AG04450 (cell line): ENCODE measurements around the gene TEX38. TPM values are rescaled to one million over a fixed set of nuclear protein-coding genes. Genes with fewer than 3 reads are reported as not detected.

Source experiments
- CTCF ChIA-PET: fragments of 300-600, 350-600 bp; formaldehyde crosslinking; extraction: SDS; loops from one replicate; lab custom pipeline; 2022; ENCODE audit warnings: antibody characterized with exemption, inconsistent platforms; lab: Charles Lee
- POLR2A ChIA-PET: fragments of 350-600 bp; formaldehyde crosslinking; extraction: SDS; loops from one replicate; lab custom pipeline; 2021; ENCODE audit warnings: antibody characterized with exemption, inconsistent platforms; lab: Yijun Ruan, JAX
- DNase-seq: peaks from one replicate; pipeline ENCODE4 v3.0.0-alpha.2; 2011; ENCODE audit warnings: low read depth, low spot score
- H3K27ac ChIP-seq: one replicate; pipeline ENCODE4 v1.5.1; 2012; ENCODE audit warnings: low read depth, low read length, control low read depth
- H3K27me3 ChIP-seq: one replicate; pipeline ENCODE4 v1.6.0; 2012; ENCODE audit warnings: low read length; ENCODE audit not compliant: control insufficient read depth, insufficient read depth
- H3K4me3 ChIP-seq: 2 replicates; pipeline ENCODE4 v1.5.1; 2011; ENCODE audit warnings: mild to moderate bottlenecking, low read depth, low read length, control low read depth
- H3K9me3 ChIP-seq: 2 replicates; pipeline ENCODE4 v1.5.1; 2012; ENCODE audit warnings: low read length; ENCODE audit not compliant: control insufficient read depth, insufficient read depth
- CTCF ChIP-seq: IDR thresholded peaks from 2 replicates; pipeline ENCODE4 v1.5.1; 2011; ENCODE audit warnings: low read depth, low read length, control low read depth, inconsistent platforms
- polyA plus RNA-seq: library from polyadenylated mRNA; depleted of rRNA; stranded (reverse); fragments of >200 nt; gene quantifications from 2 replicates; pipeline ENCODE4 v1.2.3, GENCODE V29; 2011

Gene TEX38
- polyA plus RNA-seq, 1 experiment: not detected

DNA sequence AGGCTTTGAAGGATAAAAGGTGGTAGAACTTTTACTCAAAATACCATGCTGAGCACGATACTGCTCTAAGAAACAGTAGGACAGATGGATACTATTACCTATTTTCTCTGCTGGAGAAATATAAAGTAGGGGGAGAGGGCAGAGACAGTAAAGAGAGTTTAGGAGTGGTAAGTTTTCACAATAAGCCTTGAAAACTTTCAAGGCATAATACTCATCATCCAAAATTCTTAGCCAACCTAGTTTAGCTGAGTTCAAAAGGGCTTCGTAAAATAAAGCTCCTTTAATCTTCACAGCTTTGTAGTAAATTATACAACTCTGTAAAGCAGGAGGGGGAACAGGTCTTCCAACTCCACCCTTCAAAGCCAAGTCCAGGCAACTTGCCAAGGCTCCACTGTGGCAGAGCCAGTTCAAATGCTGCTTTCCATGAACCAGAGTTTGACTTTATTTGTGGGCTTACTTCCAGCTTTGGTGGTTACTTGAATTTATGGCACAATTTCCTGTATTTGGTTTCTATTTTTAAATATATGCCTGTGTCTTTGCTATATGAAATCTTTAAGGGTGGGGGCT lies 15.5 kb downstream of the TEX38 start:
- Histone ChIP-seq H3K27me3 (no peaks in the 10 kb centered on the region), H3K27ac (no peak overlapping the region), H3K9me3 (no peaks in the 10 kb centered on the region), H3K4me3 (no peak overlapping the region)
- ChIA-PET CTCF (interaction anchor here (2.0 kb wide), 1 partner anchor 38 kb away, joined by 6 read pairs; no protein-coding TSS in a partner anchor), POLR2A (interaction anchor here (0.8 kb wide), 1 partner anchor 12 kb away, joined by 3 read pairs; no protein-coding TSS in a partner anchor)
- DNase-seq: no peak
- no peak for TF ChIP-seq CTCF

GRCh38 chr1:46687921-46688509 lies 16.4 kb downstream of the TEX38 start:
- Histone ChIP-seq H3K4me3 (no peak overlapping the region), H3K27ac (no peak overlapping the region), H3K27me3 (no peaks in the 10 kb centered on the region), H3K9me3 (no peaks in the 10 kb centered on the region)
- CTCF ChIA-PET: no interaction called here
- no peak for DNase-seq
- no peak for TF ChIP-seq CTCF
- POLR2A ChIA-PET: no interaction called here

DNA sequence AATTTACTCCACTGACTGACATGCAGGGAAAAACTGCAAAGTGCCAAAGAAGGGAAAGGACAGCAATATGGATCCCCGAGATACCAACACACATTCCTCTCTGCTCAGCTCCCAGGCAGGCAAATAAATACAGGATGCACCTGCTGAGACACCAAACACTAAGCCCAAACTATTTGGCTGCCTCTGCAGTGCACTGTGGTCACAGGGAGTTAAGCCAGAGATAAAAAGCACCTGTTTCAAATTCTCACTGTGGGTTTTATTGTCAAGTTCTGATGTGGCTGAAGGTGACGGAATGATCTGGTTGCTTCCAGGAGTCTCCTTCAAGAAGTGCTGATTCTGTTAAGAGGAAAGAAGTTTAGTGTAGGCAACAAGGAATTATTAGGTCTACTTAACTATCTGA lies 17.7 kb downstream of the TEX38 start:
- no peaks in the 10 kb centered on the region for H3K27me3 ChIP-seq
- no peak for DNase-seq
- CTCF ChIA-PET: no interaction called here
- H3K4me3 ChIP-seq: no peak overlapping the region
- no peak overlapping the region for H3K27ac ChIP-seq
- no peaks in the 10 kb centered on the region for H3K9me3 ChIP-seq
- POLR2A ChIA-PET: no interaction called here
- TF ChIP-seq CTCF: no peak

DNA sequence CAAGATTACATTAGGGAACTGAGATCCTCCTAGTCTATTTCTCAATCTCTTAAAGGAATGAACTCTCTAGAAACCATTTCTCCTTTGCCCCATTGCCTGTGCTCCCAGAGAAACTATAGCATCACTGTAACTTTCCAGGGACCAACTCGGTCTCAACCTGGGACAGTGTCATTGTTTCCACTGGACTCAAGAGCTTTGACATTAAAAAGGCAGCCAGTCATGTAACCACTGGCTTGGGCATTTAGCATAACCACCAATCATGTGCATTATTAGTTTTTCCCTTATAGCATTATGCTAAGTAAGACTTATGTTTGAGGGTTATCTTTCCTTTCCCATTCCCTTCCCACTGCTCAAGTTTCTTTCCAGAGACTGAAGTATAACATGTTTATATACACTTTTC lies 18.2 kb downstream of the TEX38 start:
- DNase-seq: no peak
- H3K4me3 ChIP-seq: no peak overlapping the region
- no peak overlapping the region for H3K27ac ChIP-seq
- H3K27me3 ChIP-seq: no peaks in the 10 kb centered on the region
- CTCF ChIA-PET: no interaction called here
- H3K9me3 ChIP-seq: no peaks in the 10 kb centered on the region
- POLR2A ChIA-PET: no interaction called here
- no peak for TF ChIP-seq CTCF

DNA sequence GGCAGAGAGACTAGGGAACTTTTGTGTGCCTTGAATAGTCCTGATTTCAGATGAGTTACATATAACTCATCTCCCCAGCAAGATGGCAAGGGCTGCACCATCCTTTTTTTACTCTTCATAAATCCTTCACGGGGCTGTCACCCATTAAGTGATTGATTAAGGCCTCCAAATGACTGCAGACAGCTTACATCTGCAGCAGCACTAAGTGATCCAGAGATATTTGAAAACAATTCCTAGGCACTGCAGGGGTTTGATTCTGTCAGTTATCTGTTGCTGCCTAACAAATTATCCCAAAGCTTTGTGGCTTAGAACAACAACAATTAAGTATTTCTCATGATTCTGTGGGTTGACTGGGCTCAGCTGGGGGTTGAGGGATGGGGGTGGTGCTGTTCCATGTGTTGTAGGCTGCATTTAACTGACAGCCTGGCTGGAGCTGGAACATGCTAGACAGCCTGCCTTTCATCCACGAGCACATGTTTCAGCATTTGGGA lies 19.3 kb downstream of the TEX38 start:
- no peaks in the 10 kb centered on the region for H3K9me3 ChIP-seq
- POLR2A ChIA-PET: no interaction called here
- no peaks in the 10 kb centered on the region for H3K27me3 ChIP-seq
- H3K27ac ChIP-seq: no peak overlapping the region
- no peak for TF ChIP-seq CTCF
- CTCF ChIA-PET: interaction anchor here (1.0 kb wide), 1 partner anchor 14 kb away, joined by 3 read pairs; no protein-coding TSS in a partner anchor
- no peak overlapping the region for H3K4me3 ChIP-seq
- DNase-seq: no peak
